OCI-LY1 (cell line): Measurements from ENCODE around the gene MCAT.

ENCODE experiments used
- CTCF ChIP-seq: fragments of 200-600 bp; sonication (generic), shearing (Covaris generic); IDR thresholded peaks from 2 replicates; pipeline ENCODE4 v1.5.1; 2017; ENCODE audit warnings: mild to moderate bottlenecking, antibody characterized with exemption, low read length, moderate library complexity, mixed read lengths
- EZH2 ChIP-seq: fragments of 200-600 bp; sonication (generic), shearing (Covaris generic); IDR thresholded peaks from 2 replicates; pipeline ENCODE4 v1.8.0; 2017; ENCODE audit warnings: borderline replicate concordance, mixed run types, mild to moderate bottlenecking, antibody characterized with exemption, low read length, moderate library complexity, mixed read lengths

GRCh38 chr22:43128116-43128515 lies 15.1 kb downstream of the MCAT start:
- TF ChIP-seq CTCF (no peak), EZH2 (no peak)
